Transverse colon (tissue), 4 donors: Measurements from ENCODE around the gene S100A16.

Experiments used
- EP300 ChIP-seq: sonication (generic); formaldehyde crosslinking; IDR thresholded peaks from one replicate; pipeline ENCODE4 v1.6.1; 2017; ENCODE audit warnings: antibody characterized with exemption, low read depth
- POLR2AphosphoS5 ChIP-seq, 3 donors: sonication (generic); formaldehyde crosslinking; IDR thresholded peaks; one replicate each; pipeline ENCODE4 v1.6.1; 2016; ENCODE audit warnings: antibody characterized with exemption in 3 of 3
- TF ChIP-seq, protein P1 (sequence below), 5 experiments: fragments of 200-600 bp in 3 of 5; fragments of 450-650 bp in 2 of 5; sonication (generic) in 3 of 5; IDR thresholded peaks; 1 replicate in 2 of 5; 2 replicates in 3 of 5; pipeline ENCODE4 v1.5.1; 2016 to 2017; ENCODE audit warnings: antibody characterized with exemption in 5 of 5, inconsistent platforms in 3 of 5, mild to moderate bottlenecking in 2 of 5, moderate library complexity in 1 of 5

- TF ChIP-seq, protein P1, sequence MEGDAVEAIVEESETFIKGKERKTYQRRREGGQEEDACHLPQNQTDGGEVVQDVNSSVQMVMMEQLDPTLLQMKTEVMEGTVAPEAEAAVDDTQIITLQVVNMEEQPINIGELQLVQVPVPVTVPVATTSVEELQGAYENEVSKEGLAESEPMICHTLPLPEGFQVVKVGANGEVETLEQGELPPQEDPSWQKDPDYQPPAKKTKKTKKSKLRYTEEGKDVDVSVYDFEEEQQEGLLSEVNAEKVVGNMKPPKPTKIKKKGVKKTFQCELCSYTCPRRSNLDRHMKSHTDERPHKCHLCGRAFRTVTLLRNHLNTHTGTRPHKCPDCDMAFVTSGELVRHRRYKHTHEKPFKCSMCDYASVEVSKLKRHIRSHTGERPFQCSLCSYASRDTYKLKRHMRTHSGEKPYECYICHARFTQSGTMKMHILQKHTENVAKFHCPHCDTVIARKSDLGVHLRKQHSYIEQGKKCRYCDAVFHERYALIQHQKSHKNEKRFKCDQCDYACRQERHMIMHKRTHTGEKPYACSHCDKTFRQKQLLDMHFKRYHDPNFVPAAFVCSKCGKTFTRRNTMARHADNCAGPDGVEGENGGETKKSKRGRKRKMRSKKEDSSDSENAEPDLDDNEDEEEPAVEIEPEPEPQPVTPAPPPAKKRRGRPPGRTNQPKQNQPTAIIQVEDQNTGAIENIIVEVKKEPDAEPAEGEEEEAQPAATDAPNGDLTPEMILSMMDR (IDR thresholded peaks at IDR 0.05) = no peak
- TF ChIP-seq EP300 = no peak
- no peak for TF ChIP-seq POLR2AphosphoS5 (IDR thresholded peaks at IDR 0.05)
These were observed 15.9 kb upstream of the S100A16 start for GRCh38 chr1:153628638-153629342.
